ENCODE results near the gene CAMK2D. TPM values are rescaled to one million over a fixed set of nuclear protein-coding genes. Genes with fewer than 3 reads are reported as not detected.

The CAMK2D gene
- total RNA-seq, 1 experiment from 2014 or later, result 9.0 TPM

- Histone ChIP-seq H3K4ac (ENCODE audit: low read depth, low read length) (no peak overlapping the region), H3K27me3 (ENCODE audit: insufficient read depth, low read length) (no peaks in the 10 kb centered on the region), H3K14ac (ENCODE audit: insufficient read depth, low read length) (no peak overlapping the region), H4K8ac (replicated peaks; ENCODE audit: insufficient read length, low read depth, low read length) (no peak overlapping the region), H3T11ph (ENCODE audit: low read length) (no peak overlapping the region), H4K20me1 (ENCODE audit: control insufficient read depth, insufficient read depth, insufficient read length) (no peaks in the 10 kb centered on the region), H3K27ac (ENCODE audit: insufficient read length, low read depth, low read length) (no peak overlapping the region), H2AFZ (ENCODE audit: low read length) (no peak overlapping the region), H3K79me1 (ENCODE audit: insufficient read depth, low read depth, low read length, poor library complexity, severe bottlenecking) (no peaks in the 10 kb centered on the region), H3K4me1 (ENCODE audit: insufficient read depth, low read length) (no peaks in the 10 kb centered on the region), H2BK15ac (ENCODE audit: low read depth, low read length) (no peak overlapping the region), H3K23me2 (ENCODE audit: insufficient read length, low read depth, low read length, poor library complexity, severe bottlenecking) (no peaks in the 10 kb centered on the region), H2BK5ac (ENCODE audit: insufficient read length, low read length) (no peak overlapping the region), H2BK12ac (ENCODE audit: insufficient read length, low read depth, low read length) (no peak overlapping the region), H3K56ac (ENCODE audit: insufficient read length, low read depth, low read length) (no peak overlapping the region), H4K91ac (ENCODE audit: insufficient read length, low read depth, low read length) (no peak overlapping the region), H3K23ac (ENCODE audit: insufficient read length, low read depth, low read length) (no peak overlapping the region), H3K9ac (ENCODE audit: extremely low read depth, insufficient read length, low read length) (no peak overlapping the region), H4K5ac (ENCODE audit: insufficient read length, low read depth, low read length) (no peak overlapping the region), H2BK120ac (ENCODE audit: low read depth, low read length, poor library complexity, severe bottlenecking) (no peak overlapping the region), H2BK20ac (ENCODE audit: low read depth, low read length, poor library complexity, severe bottlenecking) (no peak overlapping the region), H3K79me2 (ENCODE audit: insufficient read depth, low read length) (no peaks in the 10 kb centered on the region), H3K9me3 (ENCODE audit: control insufficient read depth, low read depth, low read length) (no peaks in the 10 kb centered on the region), H3K4me2 (ENCODE audit: insufficient read depth, insufficient read length, low read length) (no peak overlapping the region), H3K18ac (ENCODE audit: insufficient read length, low read depth, low read length) (no peak overlapping the region), H2AK5ac (ENCODE audit: insufficient read length, low read length) (no peak overlapping the region)
- H3K9me3 Mint-ChIP-seq, result peaks cover 3 to 5% of the 10 kb centered on the region in 2 experiments; a peak in 4 of 5 replicates
- WGBS (ENCODE audit: extremely low coverage, insufficient read length, low lambda C conversion rate), result no CpG with 5 or more reads among the region's 3 CpGs
- DNase-seq, result no peak
- no peak overlapping the region for H3K27ac Mint-ChIP-seq
- H3K36me3 Mint-ChIP-seq (ENCODE audit: insufficient read depth in 1 of 3, low read depth in 3 of 3), result peaks cover 0 to 4% (median 2%) of the 10 kb centered on the region in 3 experiments; a peak in 3 of 7 replicates
- no peaks in the 10 kb centered on the region for H3K27me3 Mint-ChIP-seq (ENCODE audit: low read depth)
- no peak overlapping the region for H3K4me3 Mint-ChIP-seq
- peaks cover 10 to 13% of the 10 kb centered on the region in 2 experiments for H3K4me1 Mint-ChIP-seq
- no peak for TF ChIP-seq CTCF (conservative IDR thresholded peaks at IDR 0.05)
Measured at GRCh38 chr4:113437129-113437528, 324.4 kb downstream of the CAMK2D start.
